Mesothelial cell of epicardium (in vitro differentiated cells): Measurements from ENCODE around the gene LST1. TPM values are rescaled to one million over a fixed set of nuclear protein-coding genes. Genes with fewer than 3 reads are reported as not detected.
A peak's percentile ranks its signal among the peaks of the same experiment; 100 is the strongest.

ENCODE experiments used
- DNase-seq, 2 experiments: peaks; one replicate each; pipeline ENCODE4 v3.0.0; 2021; ENCODE audit warnings: low spot score in 2 of 2; ENCODE audit not compliant: unreplicated experiment in 2 of 2
- H3K27ac Mint-ChIP-seq: 2 replicates; pipeline ENCODE4 v1.8.0; 2021; ENCODE audit warnings: mixed read lengths
- H3K27me3 Mint-ChIP-seq: 2 replicates; pipeline ENCODE4 v1.8.0; 2021; ENCODE audit warnings: low read depth, mixed read lengths
- H3K36me3 Mint-ChIP-seq: 2 replicates; pipeline ENCODE4 v1.8.0; 2021; ENCODE audit warnings: mixed read lengths
- H3K4me1 Mint-ChIP-seq: 2 replicates; pipeline ENCODE4 v1.8.0; 2021; ENCODE audit warnings: mixed read lengths
- H3K4me3 Mint-ChIP-seq: 2 replicates; pipeline ENCODE4 v1.8.0; 2021; ENCODE audit warnings: mild to moderate bottlenecking, moderate library complexity, mixed read lengths
- H3K9me3 Mint-ChIP-seq: 2 replicates; pipeline ENCODE4 v1.8.0; 2021; ENCODE audit warnings: mixed read lengths
- CTCF ChIP-seq: fragments of 200-600 bp; sonication (generic); IDR thresholded peaks from one replicate; pipeline ENCODE4 v1.5.0; 2021; ENCODE audit warnings: antibody characterized with exemption; ENCODE audit not compliant: unreplicated experiment
- total RNA-seq: library from RNA; stranded (reverse); gene quantifications from 3 replicates; pipeline ENCODE4 v1.2.1, GENCODE V29; 2021

The LST1 gene
- total RNA-seq, 1 donor from 2014 or later, result 0.60 TPM

GRCh38 chr6:31624070-31624469, 38.0 kb downstream of the LST1 start:
- Mint-ChIP-seq H3K36me3 (peaks cover 37% of the 10 kb centered on the region), H3K9me3 (no peaks in the 10 kb centered on the region), H3K27me3 (no peaks in the 10 kb centered on the region), H3K4me1 (peaks cover 24% of the 10 kb centered on the region), H3K27ac (peak overlapping the region; percentile 36), H3K4me3 (no peak overlapping the region)
- TF ChIP-seq CTCF, result no peak
- DNase-seq, result no peak

- H3K36me3 Mint-ChIP-seq, result peaks cover 54% of the 10 kb centered on the region
- no peak for TF ChIP-seq CTCF
- H3K4me3 Mint-ChIP-seq, result no peak overlapping the region
- no peak for DNase-seq
- no peaks in the 10 kb centered on the region for H3K27me3 Mint-ChIP-seq
- H3K4me1 Mint-ChIP-seq, result peaks cover 16% of the 10 kb centered on the region
- H3K9me3 Mint-ChIP-seq, result no peaks in the 10 kb centered on the region
- H3K27ac Mint-ChIP-seq, result no peak overlapping the region
Observed at GRCh38 chr6:31626952-31627351, 40.9 kb downstream of the LST1 start.

- H3K36me3 Mint-ChIP-seq, result peaks cover 53% of the 10 kb centered on the region
- TF ChIP-seq CTCF, result no peak
- H3K4me3 Mint-ChIP-seq, result no peak overlapping the region
- H3K9me3 Mint-ChIP-seq, result no peaks in the 10 kb centered on the region
- no peak overlapping the region for H3K27ac Mint-ChIP-seq
- H3K27me3 Mint-ChIP-seq, result no peaks in the 10 kb centered on the region
- peaks cover 7% of the 10 kb centered on the region for H3K4me1 Mint-ChIP-seq
- DNase-seq, result no peak
Observed at GRCh38 chr6:31627690-31628287, 41.7 kb downstream of the LST1 start.

- H3K9me3 Mint-ChIP-seq, result no peaks in the 10 kb centered on the region
Observed at GRCh38 chr6:31629014-31629413, 42.9 kb downstream of the LST1 start.

GRCh38 chr6:31630177-31630934, 44.3 kb downstream of the LST1 start:
- no peak for TF ChIP-seq CTCF
- H3K27me3 Mint-ChIP-seq, result no peaks in the 10 kb centered on the region
- no peak overlapping the region for H3K4me3 Mint-ChIP-seq
- H3K9me3 Mint-ChIP-seq, result no peaks in the 10 kb centered on the region
- no peak overlapping the region for H3K27ac Mint-ChIP-seq
- no peak for DNase-seq
- no peaks in the 10 kb centered on the region for H3K4me1 Mint-ChIP-seq
- peaks cover 51% of the 10 kb centered on the region for H3K36me3 Mint-ChIP-seq

More at GRCh38 chr6:31629014-31629413, 42.9 kb downstream of the LST1 start:
- DNase-seq, result no peak
- no peaks in the 10 kb centered on the region for H3K4me1 Mint-ChIP-seq
- no peak overlapping the region for H3K27ac Mint-ChIP-seq
- TF ChIP-seq CTCF, result no peak
- H3K27me3 Mint-ChIP-seq, result no peaks in the 10 kb centered on the region
- no peak overlapping the region for H3K4me3 Mint-ChIP-seq
- peaks cover 52% of the 10 kb centered on the region for H3K36me3 Mint-ChIP-seq
